HUES6 (cell line): ENCODE data around the gene FOXP2.

Source experiments
- H3K27ac ChIP-seq: 2 replicates; pipeline ENCODE4 v1.7.0; 2013; ENCODE audit warnings: low read depth, mild to moderate bottlenecking, low read length, inconsistent platforms
- H3K27me3 ChIP-seq: 2 replicates; pipeline ENCODE4 v1.6.1; 2013; ENCODE audit warnings: low read length; ENCODE audit not compliant: control insufficient read depth, insufficient read depth
- H3K36me3 ChIP-seq: 2 replicates; pipeline ENCODE4 v1.6.1; 2013; ENCODE audit warnings: low read length; ENCODE audit not compliant: control insufficient read depth, insufficient read depth
- H3K4me1 ChIP-seq: 2 replicates; pipeline ENCODE4 v1.6.1; 2013; ENCODE audit warnings: low read length; ENCODE audit not compliant: control insufficient read depth, insufficient read depth
- H3K4me3 ChIP-seq: 2 replicates; pipeline ENCODE4 v1.5.1; 2013; ENCODE audit warnings: low read depth, low read length
- H3K9ac ChIP-seq: one replicate; pipeline ENCODE4 v1.6.1; 2013; ENCODE audit warnings: mild to moderate bottlenecking, low read length
- H3K9me3 ChIP-seq: 2 replicates; pipeline ENCODE4 v1.6.1; 2013; ENCODE audit warnings: low read depth, low read length; ENCODE audit not compliant: control insufficient read depth, insufficient read depth

Gene FOXP2

DNA sequence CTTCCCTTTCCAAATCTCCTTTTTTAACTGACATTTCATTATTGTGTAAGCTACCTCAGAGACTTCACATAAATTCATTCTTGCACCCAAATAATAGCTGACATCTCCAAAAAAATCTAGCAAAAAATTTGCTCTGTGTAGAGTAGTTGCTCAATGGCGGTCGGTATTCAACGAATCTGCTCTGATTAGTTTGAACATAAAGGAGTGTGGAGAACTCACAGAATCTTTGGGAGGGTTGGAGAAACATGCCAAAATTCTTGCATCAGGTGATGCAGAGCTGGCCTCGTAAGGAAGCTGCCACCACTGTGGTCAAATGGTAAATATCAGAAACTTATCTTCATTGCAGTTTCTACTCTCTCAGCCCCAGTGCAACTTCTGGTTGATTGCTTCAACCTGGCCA is 306.1 kb downstream of the FOXP2 start:
- Histone ChIP-seq H3K4me3 (no peak overlapping the region), H3K27me3 (no peaks in the 10 kb centered on the region)

DNA sequence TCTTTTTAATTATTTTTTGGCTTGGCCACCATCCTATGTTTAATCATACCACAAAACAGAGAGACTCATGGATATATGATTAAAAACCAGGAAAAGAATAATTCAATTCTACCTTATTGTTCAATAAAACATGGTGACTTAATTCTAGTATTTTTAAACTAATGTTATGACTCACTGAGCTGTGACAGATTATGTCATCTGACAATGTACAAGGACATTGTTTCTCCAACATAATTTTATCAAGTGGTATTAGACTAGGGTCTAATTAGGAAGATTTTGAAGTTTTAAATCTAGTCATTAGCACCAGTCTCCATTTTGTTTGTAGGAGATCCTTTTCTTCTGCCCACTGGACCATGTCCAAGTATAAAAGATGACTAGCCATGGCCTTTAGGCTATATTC is 307.9 kb downstream of the FOXP2 start:
- H3K27me3 ChIP-seq = no peaks in the 10 kb centered on the region
- H3K9ac ChIP-seq = no peak overlapping the region
- no peak overlapping the region for H3K4me3 ChIP-seq
- no peak overlapping the region for H3K27ac ChIP-seq
- H3K4me1 ChIP-seq = no peaks in the 10 kb centered on the region
- peaks cover 2% of the 10 kb centered on the region; the same call in 1 of the 2 replicates for H3K9me3 ChIP-seq
- no peaks in the 10 kb centered on the region for H3K36me3 ChIP-seq

More for the DNA sequence above, 306.1 kb downstream of the FOXP2 start:
- Histone ChIP-seq H3K4me1 (0 out of 2 replicates have a peak, but pooled peaks cover 5% of the 10 kb centered on the region), H3K9me3 (peaks cover 5% of the 10 kb centered on the region; the same call in 1 of the 2 replicates), H3K27ac (no peak overlapping the region), H3K36me3 (no peaks in the 10 kb centered on the region), H3K9ac (no peak overlapping the region)

DNA sequence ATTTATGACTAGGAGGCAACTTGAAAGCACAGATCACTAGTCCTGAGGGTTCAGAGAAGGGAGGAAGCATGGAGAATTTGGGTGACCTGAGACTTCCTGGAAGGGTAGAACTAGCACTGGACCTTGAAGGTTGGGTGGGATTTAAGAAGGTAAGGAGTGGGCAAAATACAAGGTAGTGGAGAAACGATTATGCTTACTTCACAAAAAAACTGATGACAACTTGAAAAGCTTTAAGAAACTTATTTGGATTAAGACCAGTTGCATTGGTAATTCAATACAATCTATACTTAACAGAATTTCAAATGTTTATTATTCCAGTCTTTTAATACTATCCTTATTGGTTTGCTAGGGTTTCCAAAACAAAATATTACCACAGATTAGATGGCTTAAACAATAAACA is 308.7 kb downstream of the FOXP2 start:
- Histone ChIP-seq H3K4me3 (no peak overlapping the region), H3K27me3 (no peaks in the 10 kb centered on the region), H3K9me3 (no peaks in the 10 kb centered on the region), H3K27ac (no peak overlapping the region), H3K36me3 (no peaks in the 10 kb centered on the region), H3K9ac (no peak overlapping the region), H3K4me1 (no peaks in the 10 kb centered on the region)

DNA sequence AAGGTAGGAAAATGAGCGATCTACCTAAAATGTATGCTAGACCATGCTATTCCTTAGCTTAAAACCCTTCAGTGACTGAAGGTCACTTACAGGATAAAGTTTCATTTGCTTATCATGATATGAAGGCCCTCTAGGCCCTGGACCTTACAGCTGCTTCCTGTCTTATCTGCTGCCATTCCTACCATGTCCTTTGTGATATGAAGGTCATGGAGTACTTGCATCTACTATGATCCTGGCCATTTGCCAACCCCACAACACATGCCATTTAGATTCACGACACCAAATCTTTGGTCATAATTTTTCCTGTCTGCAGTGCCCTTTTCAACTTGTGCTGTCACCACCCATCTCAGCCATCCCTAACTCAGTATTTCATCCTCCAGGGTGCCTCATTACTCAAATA is 325.5 kb downstream of the FOXP2 start:
- H3K4me3 ChIP-seq = no peak overlapping the region
- H3K4me1 ChIP-seq = no peaks in the 10 kb centered on the region
- H3K27me3 ChIP-seq = no peaks in the 10 kb centered on the region
- no peaks in the 10 kb centered on the region for H3K9me3 ChIP-seq
- no peak overlapping the region for H3K9ac ChIP-seq
- no peaks in the 10 kb centered on the region for H3K36me3 ChIP-seq
- H3K27ac ChIP-seq = no peak overlapping the region

DNA sequence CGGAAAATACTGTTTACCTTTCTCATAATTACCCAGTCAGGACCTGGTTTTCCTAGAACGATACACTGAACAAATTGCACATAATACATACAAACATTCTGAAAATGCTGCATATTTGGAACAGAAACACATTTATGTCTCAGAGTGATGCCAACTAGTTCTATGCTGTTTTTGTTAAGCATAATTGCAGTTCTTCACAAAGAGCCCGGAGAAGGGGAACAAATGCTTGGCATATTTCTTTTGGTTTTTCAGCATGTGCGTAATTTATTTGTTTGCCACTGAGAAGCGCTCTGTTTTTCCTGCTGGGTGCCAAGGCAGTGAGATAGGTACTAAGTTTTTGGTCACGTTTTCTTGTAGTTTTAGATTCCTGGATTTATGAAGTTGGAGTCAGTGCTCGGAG is 326.3 kb downstream of the FOXP2 start:
- Histone ChIP-seq H3K27ac (no peak overlapping the region), H3K9me3 (no peaks in the 10 kb centered on the region), H3K36me3 (no peaks in the 10 kb centered on the region), H3K4me3 (no peak overlapping the region), H3K27me3 (no peaks in the 10 kb centered on the region), H3K4me1 (no peaks in the 10 kb centered on the region), H3K9ac (no peak overlapping the region)

DNA sequence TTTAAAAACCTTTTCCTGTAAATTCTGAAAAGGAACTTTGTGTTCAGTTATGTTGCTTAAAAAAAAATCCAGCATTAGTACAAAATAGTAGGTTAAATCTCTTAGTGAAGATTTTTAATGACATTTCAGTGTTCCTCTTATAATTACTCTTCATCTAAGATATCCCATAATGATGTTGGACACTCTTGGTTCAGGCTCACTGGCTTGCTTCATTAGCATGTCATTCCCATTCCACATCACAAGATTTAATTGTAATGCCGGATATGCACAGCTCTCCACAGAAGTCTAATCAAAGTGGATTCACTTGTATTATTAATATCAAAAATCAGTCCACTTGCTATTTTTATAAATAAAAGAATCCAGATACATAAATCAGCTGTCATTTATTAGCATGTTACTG is 327.3 kb downstream of the FOXP2 start:
- Histone ChIP-seq H3K27me3 (no peaks in the 10 kb centered on the region), H3K27ac (no peak overlapping the region), H3K4me3 (no peak overlapping the region), H3K9ac (no peak overlapping the region), H3K9me3 (no peaks in the 10 kb centered on the region), H3K36me3 (no peaks in the 10 kb centered on the region), H3K4me1 (no peaks in the 10 kb centered on the region)
